Lower lobe of right lung (tissue), 2 donors: ENCODE measurements around the gene ZNRF1. TPM values are rescaled to one million over a fixed set of nuclear protein-coding genes. Genes with fewer than 3 reads are reported as not detected.

Experiments used
- ATAC-seq, 2 donors: fragments of 200-7000 bp; cut with Tn5 transposase; one replicate each; pipeline ENCODE4 v1.9.1; 2020 to 2022; ENCODE audit warnings: mild to moderate bottlenecking in 2 of 2, moderate library complexity in 2 of 2
- DNase-seq: peaks from one replicate; pipeline ENCODE4 v3.0.0-alpha.2; 2020
- H3K27ac ChIP-seq: fragments of 200-600 bp; one replicate; pipeline ENCODE4 v1.8.0; 2022
- H3K27me3 ChIP-seq: fragments of 200-600 bp; one replicate; pipeline ENCODE4 v1.8.0; 2022; ENCODE audit warnings: low read depth
- H3K36me3 ChIP-seq: fragments of 200-600 bp; one replicate; pipeline ENCODE4 v1.8.0; 2022; ENCODE audit warnings: mild to moderate bottlenecking
- H3K4me1 ChIP-seq: fragments of 200-600 bp; one replicate; pipeline ENCODE4 v1.8.0; 2022
- H3K4me3 ChIP-seq: fragments of 200-600 bp; one replicate; pipeline ENCODE4 v1.8.0; 2022; ENCODE audit warnings: mild to moderate bottlenecking
- H3K9me3 ChIP-seq: fragments of 200-600 bp; one replicate; pipeline ENCODE4 v1.8.0; 2022
- CTCF ChIP-seq: fragments of 200-600 bp; IDR thresholded peaks from one replicate; pipeline ENCODE4 v1.8.0; 2022; ENCODE audit warnings: antibody characterized with exemption, mild to moderate bottlenecking
- intact Hi-C: fragments of 100-400 bp; cut with DNase I; formaldehyde crosslinking; loops from one replicate; pipeline ENCODE4 v1.11.0; 2022
- total RNA-seq: library from RNA; stranded (reverse); fragmentation: NEBNext Ultra II Directional; extraction: Animal tissue kit (Norgen Biotek cat#: 25700); gene quantifications from one replicate; pipeline ENCODE4 v1.2.1, GENCODE V29; 2021
- donor health status: DM: no; HTN: yes; CAD: no; lungs with severe emphysema.

The ZNRF1 gene
- total RNA-seq, 1 donor from 2014 or later = 23.5 TPM

GRCh38 chr16:75085556-75085955 lies 86.7 kb downstream of the ZNRF1 start:
- TF ChIP-seq CTCF = no peak
- Histone ChIP-seq H3K36me3 (no peaks in the 10 kb centered on the region), H3K27me3 (no peaks in the 10 kb centered on the region), H3K4me1 (peaks cover 34% of the 10 kb centered on the region), H3K27ac (no peak overlapping the region), H3K9me3 (no peaks in the 10 kb centered on the region), H3K4me3 (no peak overlapping the region)
- DNase-seq = no peak
- intact Hi-C loops = no loop called here
- no peak for ATAC-seq

GRCh38 chr16:75086281-75086680 lies 87.5 kb downstream of the ZNRF1 start:
- Histone ChIP-seq H3K4me3 (no peak overlapping the region), H3K27me3 (no peaks in the 10 kb centered on the region), H3K36me3 (no peaks in the 10 kb centered on the region), H3K4me1 (peaks cover 41% of the 10 kb centered on the region), H3K27ac (no peak overlapping the region), H3K9me3 (no peaks in the 10 kb centered on the region)
- no peak for TF ChIP-seq CTCF
- intact Hi-C loops = no loop called here
- DNase-seq = no peak
- ATAC-seq = no peak

GRCh38 chr16:75086688-75087374 lies 88.0 kb downstream of the ZNRF1 start:
- ATAC-seq = no peak
- intact Hi-C loops = no loop called here
- Histone ChIP-seq H3K27ac (peak overlapping the region; percentile 69), H3K36me3 (no peaks in the 10 kb centered on the region), H3K4me1 (peaks cover 41% of the 10 kb centered on the region), H3K27me3 (no peaks in the 10 kb centered on the region), H3K9me3 (no peaks in the 10 kb centered on the region), H3K4me3 (no peak overlapping the region)
- no peak for TF ChIP-seq CTCF
- no peak for DNase-seq

- H3K27ac ChIP-seq = peak overlapping the region; percentile 69
- H3K27me3 ChIP-seq = no peaks in the 10 kb centered on the region
- ATAC-seq = peak; percentile 74 to 76
- peak overlapping the region; percentile 9 for H3K4me3 ChIP-seq
- no peak for TF ChIP-seq CTCF
- H3K9me3 ChIP-seq = no peaks in the 10 kb centered on the region
- intact Hi-C loops = no loop called here
- H3K4me1 ChIP-seq = peaks cover 41% of the 10 kb centered on the region
- DNase-seq = no peak
- no peaks in the 10 kb centered on the region for H3K36me3 ChIP-seq
Measured at GRCh38 chr16:75087375-75087979, 88.7 kb downstream of the ZNRF1 start.

- TF ChIP-seq CTCF = no peak
- peak overlapping the region; percentile 69 for H3K27ac ChIP-seq
- no peak for DNase-seq
- H3K9me3 ChIP-seq = no peaks in the 10 kb centered on the region
- H3K36me3 ChIP-seq = no peaks in the 10 kb centered on the region
- intact Hi-C loops = no loop called here
- H3K4me3 ChIP-seq = no peak overlapping the region
- peaks cover 41% of the 10 kb centered on the region for H3K4me1 ChIP-seq
- H3K27me3 ChIP-seq = no peaks in the 10 kb centered on the region
- ATAC-seq = no peak
Measured at GRCh38 chr16:75088216-75088615, 89.4 kb downstream of the ZNRF1 start.
